ENCODE measurements around the gene LAMA3.
A peak's percentile ranks its signal among the peaks of the same experiment; 100 is the strongest.

Gene LAMA3

GRCh38 chr18:23986600-23987359, 297.5 kb downstream of the LAMA3 start:
- TF ChIP-seq, protein P1, sequence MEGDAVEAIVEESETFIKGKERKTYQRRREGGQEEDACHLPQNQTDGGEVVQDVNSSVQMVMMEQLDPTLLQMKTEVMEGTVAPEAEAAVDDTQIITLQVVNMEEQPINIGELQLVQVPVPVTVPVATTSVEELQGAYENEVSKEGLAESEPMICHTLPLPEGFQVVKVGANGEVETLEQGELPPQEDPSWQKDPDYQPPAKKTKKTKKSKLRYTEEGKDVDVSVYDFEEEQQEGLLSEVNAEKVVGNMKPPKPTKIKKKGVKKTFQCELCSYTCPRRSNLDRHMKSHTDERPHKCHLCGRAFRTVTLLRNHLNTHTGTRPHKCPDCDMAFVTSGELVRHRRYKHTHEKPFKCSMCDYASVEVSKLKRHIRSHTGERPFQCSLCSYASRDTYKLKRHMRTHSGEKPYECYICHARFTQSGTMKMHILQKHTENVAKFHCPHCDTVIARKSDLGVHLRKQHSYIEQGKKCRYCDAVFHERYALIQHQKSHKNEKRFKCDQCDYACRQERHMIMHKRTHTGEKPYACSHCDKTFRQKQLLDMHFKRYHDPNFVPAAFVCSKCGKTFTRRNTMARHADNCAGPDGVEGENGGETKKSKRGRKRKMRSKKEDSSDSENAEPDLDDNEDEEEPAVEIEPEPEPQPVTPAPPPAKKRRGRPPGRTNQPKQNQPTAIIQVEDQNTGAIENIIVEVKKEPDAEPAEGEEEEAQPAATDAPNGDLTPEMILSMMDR (IDR thresholded peaks at IDR 0.05; ENCODE audit: borderline replicate concordance, insufficient read depth, low read depth, low read length) = no peak
- no peak overlapping the region for H3K4me3 ChIP-seq (ENCODE audit: low read depth, low read length)

DNA sequence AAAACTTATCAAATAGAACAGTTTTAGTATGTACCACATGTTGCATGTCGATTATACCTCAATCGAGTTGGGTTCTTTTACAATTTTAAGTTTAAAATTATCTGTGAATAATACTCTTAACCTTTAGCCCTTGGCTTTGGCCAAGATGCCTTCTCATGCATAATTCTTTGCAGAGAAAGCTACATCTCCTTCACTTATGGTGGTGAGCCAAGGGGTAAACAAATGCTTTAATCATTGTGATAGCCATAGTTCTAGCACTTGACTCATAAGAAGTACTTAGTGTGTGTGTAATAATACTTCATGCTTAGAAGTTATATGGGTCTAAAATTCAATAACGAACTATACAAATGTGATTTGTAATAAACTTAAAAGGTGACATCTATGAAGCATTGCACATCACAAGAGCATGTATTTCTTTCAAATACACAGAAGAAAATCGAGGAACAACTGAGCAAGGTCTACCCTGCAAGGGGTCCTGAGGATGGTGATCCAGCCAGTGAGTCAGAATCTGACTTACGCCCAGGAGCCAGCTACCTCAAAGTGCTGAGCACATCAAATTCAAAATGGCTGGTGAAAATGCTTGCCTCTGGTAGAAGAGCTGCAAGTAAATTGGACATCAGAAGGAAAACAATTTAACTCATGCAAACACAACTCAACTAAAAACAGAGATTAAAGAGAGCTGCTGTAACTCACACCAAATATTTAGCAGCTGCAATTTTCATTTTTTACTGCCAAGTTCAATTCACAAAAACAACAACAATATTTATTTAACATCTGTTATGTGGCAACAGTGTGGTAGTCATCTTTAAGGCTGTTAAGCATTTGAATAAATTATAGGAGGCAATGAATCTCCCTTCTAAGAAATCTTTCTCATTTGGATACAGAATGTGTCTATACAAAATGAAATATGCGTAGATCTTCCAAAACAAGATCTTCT, 301.5 kb downstream of the LAMA3 start:
- no peak overlapping the region for H3K4me3 ChIP-seq (ENCODE audit: low read depth, low read length)
- TF ChIP-seq, protein P1 (IDR thresholded peaks at IDR 0.05; ENCODE audit: borderline replicate concordance, insufficient read depth, low read depth, low read length) = no peak

- H3K4me3 ChIP-seq (ENCODE audit: low read depth, low read length) = peak overlapping the region; percentile 57
- TF ChIP-seq, protein P1 (IDR thresholded peaks at IDR 0.05; ENCODE audit: borderline replicate concordance, insufficient read depth, low read depth, low read length) = no peak
These were observed 303.1 kb downstream of the LAMA3 start for GRCh38 chr18:23992089-23992940.

- TF ChIP-seq, protein P1 (IDR thresholded peaks at IDR 0.05; ENCODE audit: borderline replicate concordance, insufficient read depth, low read depth, low read length) = no peak
- H3K4me3 ChIP-seq (ENCODE audit: low read depth, low read length) = peak overlapping the region; percentile 57
These were observed 303.7 kb downstream of the LAMA3 start for GRCh38 chr18:23992941-23993280.

- peak overlapping the region; percentile 57 for H3K4me3 ChIP-seq (ENCODE audit: low read depth, low read length)
- TF ChIP-seq, protein P1 (IDR thresholded peaks at IDR 0.05; ENCODE audit: borderline replicate concordance, insufficient read depth, low read depth, low read length) = no peak
These were observed 305.2 kb downstream of the LAMA3 start for GRCh38 chr18:23994361-23994902.

DNA sequence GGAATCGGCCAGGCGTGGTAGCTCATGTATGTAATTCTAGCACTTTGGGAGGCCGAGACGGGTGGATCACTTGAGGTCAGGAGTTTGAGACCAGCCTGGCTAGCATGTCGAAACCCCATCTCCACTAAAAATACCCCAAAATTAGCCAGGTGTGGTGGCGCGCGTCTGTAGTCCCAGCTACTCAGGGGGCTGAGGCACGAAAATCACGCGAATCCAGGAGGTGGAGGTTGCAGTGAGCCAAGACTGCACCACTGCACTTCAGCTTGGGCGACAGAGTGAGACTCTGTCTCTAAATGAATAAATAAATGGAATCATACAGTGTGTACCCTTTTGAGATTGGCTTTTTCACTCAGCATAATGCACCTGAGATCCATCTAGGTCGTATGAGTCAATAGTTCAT, 305.9 kb downstream of the LAMA3 start:
- TF ChIP-seq, protein P1 (IDR thresholded peaks at IDR 0.05; ENCODE audit: borderline replicate concordance, insufficient read depth, low read depth, low read length) = no peak
- H3K4me3 ChIP-seq (ENCODE audit: low read depth, low read length) = no peak overlapping the region
